Gastroesophageal sphincter (tissue), 3 donors: ENCODE data around the gene GALNT9.

Experiments
- CTCF ChIP-seq, 4 experiments: fragments of 200-600 bp in 2 of 4; fragments of 450-650 bp in 2 of 4; sonication (generic) in 1 of 4; IDR thresholded peaks; one replicate each; pipeline ENCODE4 v1.5.1; 2017 to 2019; ENCODE audit warnings: antibody characterized with exemption in 4 of 4, mild to moderate bottlenecking in 2 of 4, moderate library complexity in 2 of 4
- POLR2A ChIP-seq, 2 donors: fragments of 450-650 bp; IDR thresholded peaks; one replicate each; pipeline ENCODE4 v1.6.1; 2017; ENCODE audit warnings: antibody characterized with exemption in 2 of 2, mild to moderate bottlenecking in 2 of 2, moderate library complexity in 1 of 2
- POLR2AphosphoS5 ChIP-seq: sonication (generic); formaldehyde crosslinking; IDR thresholded peaks from one replicate; pipeline ENCODE4 v1.6.1; 2017; ENCODE audit warnings: antibody characterized with exemption

DNA sequence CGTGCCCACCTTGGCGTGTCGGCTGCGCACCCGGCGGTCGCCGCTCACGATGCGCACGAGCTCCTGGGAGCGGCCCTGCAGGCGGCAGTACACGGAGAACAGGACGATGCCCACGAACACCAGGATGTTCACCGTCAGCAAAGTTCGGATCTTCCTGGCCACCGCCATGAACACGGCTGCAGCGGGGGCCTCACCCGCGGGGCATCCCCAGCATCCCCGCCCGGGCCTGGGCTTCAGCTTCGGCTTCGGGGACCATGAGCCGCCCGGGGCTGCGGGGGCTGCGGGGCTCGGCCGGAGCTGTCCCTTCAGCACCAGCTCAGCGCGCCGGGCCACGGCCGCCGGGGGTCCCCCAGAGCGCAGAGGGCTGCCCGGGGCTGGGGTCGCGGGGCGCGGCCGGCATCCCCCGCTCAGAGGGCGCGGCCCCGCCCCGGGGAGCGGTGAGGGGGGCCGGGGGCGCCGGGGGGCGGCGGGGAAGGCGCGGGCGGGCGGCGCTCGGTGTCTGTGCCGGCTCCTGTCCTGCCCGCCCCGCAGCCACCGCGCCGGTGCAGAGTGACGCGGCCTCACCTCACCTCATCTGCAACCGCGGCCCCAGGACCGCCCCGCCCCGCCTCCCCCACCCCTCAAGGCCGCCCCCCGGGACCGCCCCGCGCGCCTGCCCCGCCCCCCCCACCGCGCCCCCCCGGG lies at the start of gene GALNT9:
- TF ChIP-seq POLR2AphosphoS5 (no peak), POLR2A (IDR thresholded peaks at IDR 0.05) (no peak), CTCF (IDR thresholded peaks at IDR 0.05) (no peak)
